Suprapubic skin (tissue), 4 donors: ENCODE measurements around the gene C17orf75.

ENCODE experiments used
- CTCF ChIP-seq, 2 donors: fragments of 200-600 bp in 1 of 2; fragments of 450-650 bp in 1 of 2; sonication (generic) in 1 of 2; IDR thresholded peaks; one replicate each; pipeline ENCODE4 v1.5.1; 2016 to 2019; ENCODE audit warnings: antibody characterized with exemption in 2 of 2, mild to moderate bottlenecking in 1 of 2, moderate library complexity in 1 of 2
- EP300 ChIP-seq: sonication (generic); formaldehyde crosslinking; IDR thresholded peaks from one replicate; pipeline ENCODE4 v1.6.1; 2017; ENCODE audit warnings: antibody characterized with exemption
- POLR2A ChIP-seq, 2 donors: fragments of 450-650 bp; IDR thresholded peaks; one replicate each; pipeline ENCODE4 v1.6.1; 2017; ENCODE audit warnings: antibody characterized with exemption in 2 of 2, mild to moderate bottlenecking in 2 of 2, moderate library complexity in 2 of 2
- POLR2AphosphoS5 ChIP-seq, 3 donors: sonication (generic); formaldehyde crosslinking; IDR thresholded peaks; one replicate each; pipeline ENCODE4 v1.6.1; 2017; ENCODE audit warnings: antibody characterized with exemption in 3 of 3

DNA sequence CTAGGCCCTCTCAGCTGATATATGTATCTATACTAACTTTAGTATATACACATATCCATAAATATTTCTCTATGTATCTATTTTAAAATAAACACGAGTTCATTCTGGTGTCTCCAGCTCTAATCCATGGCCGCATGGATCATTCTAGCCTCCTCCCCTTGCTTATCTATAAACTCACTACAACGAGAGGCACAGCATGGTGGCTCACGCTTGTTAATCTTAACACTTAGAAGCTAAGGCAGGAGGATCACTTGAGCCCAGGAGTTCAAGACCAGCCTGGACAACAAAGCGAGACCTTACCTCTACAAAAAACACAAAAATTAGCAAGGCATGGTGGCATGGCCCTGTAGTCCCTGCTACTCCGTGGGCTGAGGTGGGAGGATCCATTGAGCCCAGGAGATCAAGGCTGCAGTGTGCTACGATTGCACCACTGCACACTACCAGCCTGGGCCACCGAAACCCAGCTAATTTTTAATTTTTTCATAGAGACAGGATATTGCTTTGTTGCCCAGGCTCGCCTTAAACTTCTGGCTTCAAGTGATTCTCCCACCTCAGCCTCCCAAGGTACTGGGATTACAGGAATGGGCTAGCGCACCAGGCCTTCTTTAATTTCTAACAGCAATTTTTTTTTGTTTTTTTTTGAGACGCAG, 4.1 kb upstream of the C17orf75 start:
- TF ChIP-seq POLR2AphosphoS5 (IDR thresholded peaks at IDR 0.05), result no peak
- TF ChIP-seq CTCF (IDR thresholded peaks at IDR 0.05), result no peak
- no peak for TF ChIP-seq POLR2A (IDR thresholded peaks at IDR 0.05)
- no peak for TF ChIP-seq EP300
